K562 (cell line): Measurements from ENCODE around the gene GATA1. TPM values are rescaled to one million over a fixed set of nuclear protein-coding genes. Genes with fewer than 3 reads are reported as not detected.

Experiments
- ATAC-seq: fragments of 200-7000 bp; cut with Tn5 transposase; 3 replicates; pipeline ENCODE4 v1.9.1; 2020; ENCODE audit warnings: moderate library complexity
- BruUV-seq: library from RNA; stranded (reverse); fragments of 400-500 nt; replicated peaks from 2 replicates; lab custom pipeline; 2021; lab: Mats Ljungman, UMichigan
- CTCF ChIA-PET: fragments of 300-600 bp; formaldehyde crosslinking; extraction: SDS; loops from one replicate; lab custom pipeline; 2021; ENCODE audit warnings: low intra/inter-chr PET ratio; lab: Yijun Ruan, JAX
- POLR2A ChIA-PET: fragments of 300-600, 350-650 bp; sonication (Branson Sonifier 250); formaldehyde crosslinking; extraction: SDS; loops from one replicate; lab custom pipeline; 2021; ENCODE audit warnings: antibody characterized with exemption, inconsistent platforms; lab: Yijun Ruan, JAX
- DNase-seq, 4 experiments: peaks; one replicate each; pipeline versions ENCODE4 v3.0.0 to v3.0.0-alpha.2; 2011 to 2018; ENCODE audit warnings: low spot score in 3 of 4, mixed read lengths in 3 of 4; ENCODE audit errors: extremely low read depth in 1 of 4
- FAIRE-seq: peaks from 2 replicates; lab custom pipeline; 2011; peaks lifted over from hg19 to GRCh38; lab: Jason Lieb, UNC
- H2AFZ ChIP-seq: 2 replicates; pipeline ENCODE4 v1.6.0; 2011; ENCODE audit warnings: low read depth, low read length, control low read depth, inconsistent platforms
- H3K27ac ChIP-seq: fragments of 200-600 bp; 3 replicates; pipeline ENCODE4 v1.8.0; 2011; ENCODE audit warnings: low read depth, mild to moderate bottlenecking, control low read depth, inconsistent platforms, low read length, moderate library complexity, mixed read lengths; ENCODE audit errors: extremely low read depth
- H3K27me3 ChIP-seq, 2 experiments: fragments of 300-600 bp in 1 of 2; 2 replicates in 1 of 2; 3 replicates in 1 of 2; pipeline versions ENCODE4 v1.6.0 to v1.8.0; 2011; ENCODE audit warnings: inconsistent platforms in 2 of 2, low read length in 2 of 2, mild to moderate bottlenecking in 1 of 2, mixed read lengths in 1 of 2, moderate library complexity in 1 of 2; ENCODE audit not compliant: control insufficient read depth in 2 of 2, insufficient read depth in 2 of 2
- H3K36me3 ChIP-seq: fragments of 300-600 bp; 3 replicates; pipeline ENCODE4 v1.8.0; 2011; ENCODE audit warnings: mild to moderate bottlenecking, low read length, inconsistent platforms; ENCODE audit not compliant: control insufficient read depth, insufficient read depth
- H3K4me1 ChIP-seq, 2 experiments: fragments of 200-600 bp in 1 of 2; replicated peaks in 1 of 2; 2 replicates in 1 of 2; 3 replicates in 1 of 2; pipeline versions ENCODE4 v1.5.1 to v1.8.0; 2011; ENCODE audit warnings: inconsistent platforms in 2 of 2, low read length in 2 of 2, mild to moderate bottlenecking in 1 of 2, mixed read lengths in 1 of 2, moderate library complexity in 1 of 2; ENCODE audit not compliant: control insufficient read depth in 2 of 2, insufficient read depth in 2 of 2
- H3K4me2 ChIP-seq: 2 replicates; pipeline ENCODE4 v1.6.1; 2011; ENCODE audit warnings: low read length, control low read depth, inconsistent platforms, mixed read lengths; ENCODE audit not compliant: insufficient read depth
- H3K4me3 ChIP-seq: fragments of 200-600 bp; sonication (generic), shearing (Covaris generic); 2 replicates; pipeline ENCODE4 v1.5.1; 2016; ENCODE audit warnings: control low read depth, inconsistent platforms
- H3K79me2 ChIP-seq: fragments of 200-600 bp; 3 replicates; pipeline ENCODE4 v1.8.0; 2011; ENCODE audit warnings: low read length, inconsistent platforms; ENCODE audit not compliant: control insufficient read depth, insufficient read depth
- H3K9ac ChIP-seq, 2 experiments: 2 replicates each; pipeline versions ENCODE4 v1.6.0 to v1.6.1; 2011; ENCODE audit warnings: low read depth in 2 of 2, low read length in 2 of 2, control low read depth in 1 of 2, inconsistent platforms in 1 of 2, mild to moderate bottlenecking in 1 of 2, mixed read lengths in 1 of 2; ENCODE audit not compliant: insufficient read depth in 1 of 2
- H3K9me1 ChIP-seq: one replicate; pipeline ENCODE4 v1.6.0; 2011; ENCODE audit warnings: inconsistent platforms, mild to moderate bottlenecking, low read length, moderate library complexity; ENCODE audit not compliant: control insufficient read depth, insufficient read depth
- H3K9me3 ChIP-seq: replicated peaks from 2 replicates; pipeline ENCODE4 v1.5.1; 2011; ENCODE audit warnings: low read depth, low read length, inconsistent platforms; ENCODE audit not compliant: control insufficient read depth, insufficient read depth
- H4K20me1 ChIP-seq: replicated peaks from 2 replicates; pipeline ENCODE4 v1.6.1; 2011; ENCODE audit warnings: low read length, inconsistent platforms, mixed read lengths; ENCODE audit not compliant: control insufficient read depth, insufficient read depth
- MTA2 ChIP-seq: fragments of 450-650 bp; IDR thresholded peaks from 2 replicates; pipeline ENCODE4 v1.6.1; 2016; ENCODE audit warnings: low read depth
- NCOA1 ChIP-seq: fragments of 450-650 bp; IDR thresholded peaks from 2 replicates; pipeline ENCODE4 v1.6.1; 2016; ENCODE audit warnings: low read depth
- NEUROD1 ChIP-seq: fragments of 150-350 bp; IDR thresholded peaks from 2 replicates; pipeline ENCODE4 v1.6.1; 2014; ENCODE audit warnings: borderline replicate concordance, low read length, low read depth; ENCODE audit not compliant: partially characterized antibody
- NR2C2 ChIP-seq, 2 experiments: fragments of 200-800 bp in 1 of 2; sonication (Bioruptor generic) in 1 of 2; sonication (generic) in 1 of 2; formaldehyde crosslinking in 1 of 2; IDR thresholded peaks; 2 replicates each; pipeline versions ENCODE4 v1.6.1 to v1.8.0; 2016 to 2022; ENCODE audit warnings: mild to moderate bottlenecking in 1 of 2, missing compliant biosample characterization in 1 of 2, missing genetic modification characterization in 1 of 2, missing genetic modification reagents in 1 of 2
- RBM17 ChIP-seq: fragments of 200-400 bp; formaldehyde crosslinking; IDR thresholded peaks from 2 replicates; pipeline ENCODE4 v1.6.1; 2017; ENCODE audit warnings: low read depth, mild to moderate bottlenecking, low read length, borderline replicate concordance
- STAG1 ChIP-seq: sonication (generic); formaldehyde crosslinking; IDR thresholded peaks from 2 replicates; pipeline ENCODE4 v1.5.0; 2020; ENCODE audit warnings: missing genetic modification reagents, borderline replicate concordance
- ZNF778 ChIP-seq: fragments of 450-650 bp; formaldehyde crosslinking; IDR thresholded peaks from 2 replicates; pipeline ENCODE4 v1.4.0; 2020; ENCODE audit warnings: mild to moderate bottlenecking, moderate library complexity
- WGBS: fragments of 100-300 bp; shearing (Covaris generic); methylation state at CpG from one replicate; pipeline ENCODE4 v1.1.6; 2016; ENCODE audit warnings: low coverage, mixed read lengths; ENCODE audit not compliant: insufficient coverage; ENCODE audit errors: missing lambda C conversion rate; 5-methylcytosine and 5-hydroxymethylcytosine counted together
- in situ Hi-C: fragments of 300-500 bp; cut with MboI; formaldehyde crosslinking; loops from 4 replicates; pipeline ENCODE4 v1.15.0; 2018; ENCODE audit warnings: inconsistent platforms, mixed read lengths
- intact Hi-C: fragments of 100-400 bp; cut with micrococcal nuclease; formaldehyde crosslinking; loops from 2 replicates; pipeline ENCODE4 v1.14.2; 2022
- polyA plus RNA-seq, 8 experiments: library from polyadenylated mRNA; depleted of rRNA in 4 of 8; stranded (reverse) in 5 of 8; unstranded in 3 of 8; fragments of >200 nt; fragmentation: Nextera tagmentation in 2 of 8; fragmentation: Illumina TruSeq in 1 of 8; extraction: Ambion mirVana in 2 of 8; extraction: Trizol in 1 of 8; gene quantifications; 2 replicates each; pipeline versions ENCODE4 v1.2.1 to v1.2.3, GENCODE V29; 2011 to 2014; ENCODE audit warnings: inconsistent platforms in 1 of 8, missing spikeins in 1 of 8
- total RNA-seq, 7 experiments: library from RNA; depleted of rRNA in 6 of 7; stranded (reverse); fragments of >200 nt in 6 of 7; fragmentation: Illumina TruSeq in 2 of 7; extraction: Trizol in 2 of 7; gene quantifications; 2 replicates each; pipeline versions ENCODE4 v1.2.1 to v1.2.3, GENCODE V29; 2011 to 2021; ENCODE audit warnings: low replicate concordance in 1 of 7
- TF ChIP-seq, protein P1 (sequence below): sonication (generic); formaldehyde crosslinking; IDR thresholded peaks from 2 replicates; pipeline ENCODE4 v1.8.1; 2023; ENCODE audit warnings: mild to moderate bottlenecking, missing genetic modification reagents
- TF ChIP-seq, protein P2 (sequence below), 2 experiments: fragments of 450-650 bp; conservative IDR thresholded peaks; 2 replicates each; pipeline ENCODE4 v1.6.1; 2017; ENCODE audit warnings: mild to moderate bottlenecking in 2 of 2, moderate library complexity in 2 of 2

GATA1 gene
- total and polyA plus RNA-seq, 9 of the 15 experiments (the other 6 are each of a cell fraction or from before 2014, with no cell fraction given), result 11.9 to 291 (median 116) TPM

DNA sequence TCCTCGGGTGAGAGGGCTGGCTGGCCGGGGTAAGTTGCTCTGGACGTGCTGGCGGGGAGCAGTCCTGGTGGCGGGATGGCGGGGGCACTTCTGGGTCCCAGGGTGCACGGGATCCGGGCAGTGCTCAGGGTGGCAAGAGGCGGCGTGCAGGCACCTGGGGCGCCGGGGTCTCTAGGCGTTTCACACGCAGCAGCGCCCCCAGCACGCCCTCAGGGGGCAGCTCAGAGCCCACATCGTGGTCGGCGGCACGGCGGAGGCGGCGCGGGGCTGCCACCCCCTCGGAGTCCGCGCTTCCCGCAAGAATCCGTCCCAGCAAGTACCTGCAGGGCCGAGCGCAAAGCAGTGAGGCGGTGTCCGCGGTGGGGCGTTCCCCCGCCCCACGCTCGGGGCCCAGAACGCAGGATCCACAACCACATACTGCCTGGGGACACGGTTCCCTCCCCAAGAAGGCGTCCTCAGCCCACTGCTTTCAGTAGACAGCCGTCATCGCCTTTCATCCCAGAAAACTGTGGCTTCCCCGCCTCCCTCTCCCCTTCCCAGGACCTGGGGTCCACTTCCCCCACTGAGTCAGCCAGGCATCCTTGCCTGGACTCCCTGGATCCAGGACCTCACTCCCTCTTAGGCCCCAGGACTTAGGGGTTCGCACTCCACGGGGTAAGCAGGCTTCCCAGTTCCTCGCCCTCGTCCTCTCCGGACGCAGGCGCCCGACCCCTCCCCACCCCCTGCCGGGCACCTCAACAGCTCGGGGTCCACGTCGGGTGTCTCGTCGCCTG, 44.9 kb downstream of the GATA1 start:
- no peak for ATAC-seq
- no peak overlapping the region for H3K4me3 ChIP-seq
- in situ Hi-C loops (no loop called here), intact Hi-C loops (no loop called here)
- H3K4me1 ChIP-seq, result peaks cover 0 to 27% of the 10 kb centered on the region in 2 experiments; a peak in 2 of 5 replicates
- BruUV-seq, result no TSS peak
- 80% methylated on average over 8 of the region's 58 CpGs for WGBS
- H2AFZ ChIP-seq, result no peak overlapping the region
- H3K27ac ChIP-seq, result no peak overlapping the region
- H3K27me3 ChIP-seq, result no peaks in the 10 kb centered on the region
- no peak for DNase-seq
- H4K20me1 ChIP-seq, result no peaks in the 10 kb centered on the region
- TF ChIP-seq MTA2, result no peak
- no peak for TF ChIP-seq STAG1 (CRISPR knock-in tag)
- TF ChIP-seq, protein P1, sequence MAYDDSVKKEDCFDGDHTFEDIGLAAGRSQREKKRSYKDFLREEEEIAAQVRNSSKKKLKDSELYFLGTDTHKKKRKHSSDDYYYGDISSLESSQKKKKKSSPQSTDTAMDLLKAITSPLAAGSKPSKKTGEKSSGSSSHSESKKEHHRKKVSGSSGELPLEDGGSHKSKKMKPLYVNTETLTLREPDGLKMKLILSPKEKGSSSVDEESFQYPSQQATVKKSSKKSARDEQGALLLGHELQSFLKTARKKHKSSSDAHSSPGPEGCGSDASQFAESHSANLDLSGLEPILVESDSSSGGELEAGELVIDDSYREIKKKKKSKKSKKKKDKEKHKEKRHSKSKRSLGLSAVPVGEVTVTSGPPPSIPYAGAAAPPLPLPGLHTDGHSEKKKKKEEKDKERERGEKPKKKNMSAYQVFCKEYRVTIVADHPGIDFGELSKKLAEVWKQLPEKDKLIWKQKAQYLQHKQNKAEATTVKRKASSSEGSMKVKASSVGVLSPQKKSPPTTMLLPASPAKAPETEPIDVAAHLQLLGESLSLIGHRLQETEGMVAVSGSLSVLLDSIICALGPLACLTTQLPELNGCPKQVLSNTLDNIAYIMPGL, result no peak
- no peak for TF ChIP-seq ZNF778 (CRISPR knock-in tag)
- TF ChIP-seq NR2C2 (CRISPR knock-in tag; IDR thresholded peaks at IDR 0.05), result no peak
- no peak for TF ChIP-seq NR2C2 (tag; IDR thresholded peaks at IDR 0.05)
- TF ChIP-seq RBM17, result no peak
- no peak for TF ChIP-seq NEUROD1
- TF ChIP-seq NCOA1, result no peak
- TF ChIP-seq, protein P2, sequence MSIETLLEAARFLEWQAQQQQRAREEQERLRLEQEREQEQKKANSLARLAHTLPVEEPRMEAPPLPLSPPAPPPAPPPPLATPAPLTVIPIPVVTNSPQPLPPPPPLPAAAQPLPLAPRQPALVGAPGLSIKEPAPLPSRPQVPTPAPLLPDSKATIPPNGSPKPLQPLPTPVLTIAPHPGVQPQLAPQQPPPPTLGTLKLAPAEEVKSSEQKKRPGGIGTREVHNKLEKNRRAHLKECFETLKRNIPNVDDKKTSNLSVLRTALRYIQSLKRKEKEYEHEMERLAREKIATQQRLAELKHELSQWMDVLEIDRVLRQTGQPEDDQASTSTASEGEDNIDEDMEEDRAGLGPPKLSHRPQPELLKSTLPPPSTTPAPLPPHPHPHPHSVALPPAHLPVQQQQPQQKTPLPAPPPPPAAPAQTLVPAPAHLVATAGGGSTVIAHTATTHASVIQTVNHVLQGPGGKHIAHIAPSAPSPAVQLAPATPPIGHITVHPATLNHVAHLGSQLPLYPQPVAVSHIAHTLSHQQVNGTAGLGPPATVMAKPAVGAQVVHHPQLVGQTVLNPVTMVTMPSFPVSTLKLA (conservative IDR thresholded peaks at IDR 0.05), result no peak
- ChIA-PET POLR2A (interaction anchor here (0.7 kb wide), 1 partner anchor 150 kb away, joined by 3 read pairs; no protein-coding TSS in a partner anchor), CTCF (no interaction called here)
- no peaks in the 10 kb centered on the region for H3K9me1 ChIP-seq
- FAIRE-seq, result no peak
- H3K9ac ChIP-seq, result no peak overlapping the region
- H3K79me2 ChIP-seq, result no peaks in the 10 kb centered on the region
- no peaks in the 10 kb centered on the region for H3K9me3 ChIP-seq
- H3K4me2 ChIP-seq, result no peak overlapping the region
- H3K36me3 ChIP-seq, result no peaks in the 10 kb centered on the region
